Measurements from ENCODE around the gene SLC26A1.

The SLC26A1 gene

DNA sequence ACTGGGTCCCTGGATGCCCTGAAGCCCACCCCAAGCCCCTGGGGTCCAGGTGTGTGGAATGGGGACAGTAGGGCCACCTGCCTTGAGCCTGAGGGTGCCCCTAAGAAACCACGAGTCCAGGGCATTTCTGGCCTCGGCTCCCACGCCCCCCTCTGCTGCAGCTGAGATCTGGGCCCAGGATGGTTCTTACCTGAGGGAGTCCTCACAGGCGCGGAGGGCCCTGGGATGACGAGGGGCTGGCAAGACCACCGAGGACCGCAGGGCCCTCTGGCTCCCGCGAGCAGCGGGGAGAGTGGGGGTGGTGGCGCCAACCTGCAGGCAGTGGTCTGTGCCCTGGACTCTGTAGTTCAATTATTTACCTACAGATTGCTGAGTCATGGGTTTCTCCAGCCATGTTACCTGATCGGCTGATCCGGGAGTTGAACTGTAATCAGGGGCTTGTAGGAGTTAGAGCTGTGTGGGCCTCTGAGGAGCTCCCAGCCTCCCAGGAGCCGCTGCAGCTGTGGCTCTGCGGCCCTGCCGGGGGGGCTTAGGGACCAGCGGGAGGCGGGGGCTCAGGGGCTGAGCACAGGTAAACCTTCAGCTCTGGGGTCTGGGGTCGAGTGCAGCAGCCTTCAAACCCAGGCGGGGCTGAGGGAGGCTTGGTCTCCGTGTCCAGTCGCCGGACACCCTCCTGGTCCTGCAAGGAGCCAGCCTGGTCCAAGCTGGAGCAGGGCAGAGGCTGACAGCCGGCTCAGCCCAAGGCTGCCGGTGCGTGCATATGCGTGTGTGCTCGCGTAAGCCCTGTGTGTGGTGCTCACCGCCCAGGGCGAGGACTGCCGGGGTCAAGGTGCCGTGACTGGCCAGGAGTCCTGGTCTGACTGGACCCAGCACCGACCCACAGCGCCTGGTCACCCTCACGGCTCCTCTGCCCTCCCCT, at the start of gene SLC26A1:
Gene SLC26A1, minus strand, starts transcription at position 294 of the 919 bp plus-strand sequence. CDS start 1,701 bp downstream, outside the sequence.
- no peak for DNase-seq

- DNase-seq, result no peak
Measured at GRCh38 chr4:1042352-1043055, 49.3 kb upstream of the SLC26A1 start.

DNA sequence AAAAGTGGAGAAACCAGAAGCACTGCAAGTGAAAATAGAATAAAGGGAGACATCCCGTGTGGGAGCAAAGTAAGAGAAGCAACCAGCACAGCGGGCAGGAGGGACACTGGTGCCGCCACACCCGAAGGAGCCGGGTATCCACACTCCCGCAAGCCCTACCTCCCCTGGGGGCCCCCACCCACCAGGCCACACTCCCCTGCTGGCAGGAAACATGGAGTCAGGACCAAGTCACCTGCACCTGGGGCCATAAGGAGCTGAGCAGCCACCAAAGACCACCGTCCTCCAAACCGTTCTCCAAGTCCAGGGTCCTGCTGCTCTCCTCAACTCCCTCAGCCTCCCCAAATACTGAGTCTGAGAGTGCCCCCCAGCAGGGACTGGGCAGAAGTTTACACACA, 48.7 kb upstream of the SLC26A1 start:
- DNase-seq, result no peak

DNA sequence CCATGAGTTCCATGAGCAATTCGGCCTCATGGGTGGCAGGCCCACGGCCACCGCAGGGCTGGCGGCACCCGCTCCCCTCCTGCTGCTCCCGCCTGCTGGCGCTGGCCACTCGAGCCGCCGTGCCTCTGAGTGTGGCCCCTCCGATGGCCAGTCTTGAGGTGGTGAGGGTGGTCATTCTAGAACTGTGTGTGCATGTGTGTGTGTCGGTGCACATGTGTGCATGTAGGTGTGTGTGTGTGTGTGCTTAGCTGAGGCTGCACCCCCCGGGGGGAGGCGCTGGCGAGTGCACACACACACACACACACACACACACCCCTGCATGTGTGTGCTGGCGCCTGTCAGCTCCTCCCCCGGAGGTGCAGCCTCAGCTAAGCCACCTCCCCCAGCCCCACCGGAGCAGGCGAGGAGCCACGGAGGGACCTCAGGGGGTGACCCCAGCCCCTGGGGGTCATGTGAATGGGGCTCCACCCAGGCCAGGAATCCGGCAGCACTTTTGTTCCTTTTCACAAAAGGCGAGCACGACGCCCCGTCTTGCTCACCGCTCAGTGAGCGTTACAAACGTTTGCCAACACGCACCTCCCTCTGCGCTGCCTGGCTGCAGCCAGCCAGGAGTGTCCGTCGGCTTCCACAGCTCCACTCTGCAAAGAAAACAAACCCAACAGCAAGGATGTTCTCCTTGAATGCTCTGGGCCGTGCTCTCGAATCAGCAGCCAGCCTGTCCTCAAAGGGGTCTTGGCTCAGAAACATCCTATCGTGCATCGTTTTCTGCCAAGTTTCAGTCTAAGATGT, 48.1 kb upstream of the SLC26A1 start:
- no peak for DNase-seq

DNA sequence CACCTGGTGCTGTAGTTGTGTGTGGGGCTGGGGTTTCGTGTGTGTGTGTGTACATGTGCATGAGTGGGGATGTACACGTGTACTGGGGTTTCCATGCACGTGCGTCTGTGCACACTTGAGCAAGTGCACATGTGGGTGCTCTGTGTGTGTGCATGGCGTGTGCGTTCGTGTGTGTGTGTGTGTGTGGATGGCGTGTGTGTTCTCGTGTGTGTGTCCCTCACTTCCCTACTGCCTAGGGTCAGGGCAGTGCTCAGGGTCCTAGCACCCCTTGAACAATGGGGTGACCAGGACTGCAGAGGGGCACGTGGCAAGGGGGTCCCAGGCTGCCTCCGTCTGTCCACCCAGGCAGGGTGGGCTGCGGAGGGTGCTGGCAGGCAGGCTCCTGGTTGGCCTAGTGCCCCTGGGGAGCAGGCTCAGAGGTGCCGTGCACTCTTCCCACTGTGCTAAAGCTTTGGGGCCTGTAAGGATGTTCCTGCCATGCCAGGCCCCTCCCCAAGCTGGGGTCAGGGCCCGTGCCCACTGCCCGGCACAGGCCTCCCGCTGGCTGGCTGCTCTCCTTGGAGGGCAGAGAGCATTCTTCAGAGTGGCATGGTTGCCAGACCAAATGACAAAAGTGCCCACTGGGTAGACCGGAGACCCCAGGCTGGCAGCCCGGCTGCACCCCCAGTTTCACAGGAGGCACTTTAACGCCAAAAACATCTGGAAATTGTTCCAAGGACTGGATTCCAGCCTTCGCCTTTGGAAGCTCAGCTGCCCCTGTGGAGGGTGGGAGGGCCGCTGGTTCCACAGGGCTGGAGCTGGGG, 47.3 kb upstream of the SLC26A1 start:
- DNase-seq, result no peak

DNA sequence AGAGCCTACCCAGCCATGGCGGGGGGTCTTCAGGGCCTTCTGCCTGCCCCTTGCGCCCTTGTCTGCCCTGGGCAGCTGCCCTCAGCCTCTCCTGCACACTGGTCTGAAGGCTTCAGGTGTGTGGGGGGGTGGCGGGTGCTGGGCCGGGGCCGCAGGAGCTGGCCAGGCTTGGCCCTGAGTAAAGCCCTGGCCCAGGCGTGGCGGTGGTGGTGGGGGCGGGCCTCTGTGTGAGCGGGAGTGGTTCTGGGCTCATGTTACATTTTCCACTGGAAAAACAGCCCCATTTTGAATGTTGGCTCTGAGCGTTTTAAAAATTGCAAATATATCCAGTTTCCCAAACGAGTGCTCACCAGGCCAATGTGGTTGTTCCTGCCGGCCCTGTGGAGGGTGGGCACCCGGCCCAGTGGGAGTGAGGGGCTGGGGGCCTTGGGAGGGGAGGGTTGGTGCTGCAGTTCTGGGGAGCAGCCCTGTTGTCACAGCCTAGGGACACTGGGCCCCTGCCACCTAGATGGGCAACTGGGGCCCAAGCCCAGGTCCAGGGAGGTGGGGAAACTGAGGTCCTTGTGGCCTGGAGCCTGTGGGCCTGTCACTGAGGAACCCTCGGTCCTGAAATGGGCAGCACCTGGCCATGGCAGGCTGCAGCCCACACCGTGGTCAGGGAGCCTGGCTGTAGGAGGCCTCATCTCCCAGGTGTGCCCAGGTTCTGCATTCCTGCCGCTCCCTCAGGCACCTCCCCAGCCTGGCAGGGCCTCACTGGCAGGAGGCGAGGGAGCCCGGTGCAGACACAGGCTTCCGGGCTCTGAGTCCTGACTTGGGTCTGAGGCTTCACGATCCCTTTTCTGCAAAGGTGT, 46.5 kb upstream of the SLC26A1 start:
- no peak for DNase-seq

DNA sequence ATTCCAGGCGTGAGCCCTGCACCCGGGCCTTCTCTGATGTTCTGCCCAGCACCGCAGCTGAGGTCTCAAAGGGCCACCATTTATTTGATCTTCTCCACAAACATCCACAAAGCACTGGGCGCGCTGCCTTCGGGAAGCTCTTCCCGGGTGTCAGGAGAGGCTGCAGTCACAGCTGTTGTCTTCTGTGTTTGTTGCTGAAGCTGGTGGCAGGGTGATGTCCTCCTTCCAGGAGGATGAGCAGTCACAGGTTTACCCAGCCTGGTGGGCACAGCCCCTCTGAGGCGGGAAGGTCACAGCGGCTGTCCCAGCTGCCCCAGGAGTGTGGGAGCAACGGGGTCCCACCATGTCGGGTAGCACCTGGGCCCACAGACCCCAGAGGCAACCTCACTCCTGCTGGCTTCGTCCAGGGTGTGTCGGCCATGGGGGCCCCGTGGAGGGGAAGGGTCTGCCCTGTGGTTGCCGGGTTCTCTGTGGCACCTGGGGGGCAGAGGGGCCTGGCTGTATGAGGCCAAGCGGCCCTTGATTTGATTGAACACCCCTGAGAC, 45.8 kb upstream of the SLC26A1 start:
- no peak for DNase-seq

DNA sequence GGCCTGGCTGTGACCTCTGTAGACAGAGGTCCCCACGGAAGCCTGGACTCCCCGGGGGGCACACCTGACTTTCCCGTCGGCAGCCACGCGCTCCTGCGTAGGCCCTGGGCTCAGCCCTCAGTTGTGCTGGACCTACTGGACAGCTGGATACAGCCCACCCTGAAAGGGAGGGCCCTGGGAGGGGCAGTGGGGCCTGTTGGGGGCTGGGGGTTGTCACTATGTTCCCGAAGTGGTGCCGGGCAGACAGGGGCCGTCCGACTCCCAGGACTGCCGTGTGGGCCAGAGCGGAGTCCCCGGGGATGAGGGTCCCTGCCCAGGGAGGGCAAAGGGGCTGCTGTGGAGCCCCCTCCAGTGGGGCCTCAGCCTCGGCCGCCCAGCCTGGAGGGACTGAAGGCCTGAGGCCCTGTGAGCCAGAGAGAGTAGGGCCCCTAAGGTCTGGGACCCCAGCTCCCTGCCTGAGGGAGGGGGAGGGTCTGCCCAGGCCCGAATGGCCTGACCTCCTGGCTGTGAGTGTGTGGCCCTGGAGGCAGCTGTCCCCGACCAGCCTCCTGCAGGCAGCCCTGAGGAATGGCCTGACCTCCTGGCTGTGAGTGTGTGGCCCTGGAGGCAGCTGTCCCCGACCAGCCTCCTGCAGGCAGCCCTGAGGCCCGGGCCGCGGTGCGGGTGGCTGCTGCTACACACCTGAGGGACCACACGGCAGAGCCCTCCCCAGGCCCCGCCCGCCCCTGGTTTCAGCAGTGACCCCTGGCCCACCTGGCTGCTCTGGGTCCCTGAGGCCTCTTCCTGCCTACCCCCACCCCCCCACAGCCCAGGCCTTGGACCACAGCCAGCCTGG, 44.0 kb upstream of the SLC26A1 start:
- no peak for DNase-seq

- no peak for DNase-seq
Measured at GRCh38 chr4:1036095-1036494, 42.9 kb upstream of the SLC26A1 start.

GRCh38 chr4:1035510-1035909, 42.3 kb upstream of the SLC26A1 start:
- no peak for DNase-seq

DNA sequence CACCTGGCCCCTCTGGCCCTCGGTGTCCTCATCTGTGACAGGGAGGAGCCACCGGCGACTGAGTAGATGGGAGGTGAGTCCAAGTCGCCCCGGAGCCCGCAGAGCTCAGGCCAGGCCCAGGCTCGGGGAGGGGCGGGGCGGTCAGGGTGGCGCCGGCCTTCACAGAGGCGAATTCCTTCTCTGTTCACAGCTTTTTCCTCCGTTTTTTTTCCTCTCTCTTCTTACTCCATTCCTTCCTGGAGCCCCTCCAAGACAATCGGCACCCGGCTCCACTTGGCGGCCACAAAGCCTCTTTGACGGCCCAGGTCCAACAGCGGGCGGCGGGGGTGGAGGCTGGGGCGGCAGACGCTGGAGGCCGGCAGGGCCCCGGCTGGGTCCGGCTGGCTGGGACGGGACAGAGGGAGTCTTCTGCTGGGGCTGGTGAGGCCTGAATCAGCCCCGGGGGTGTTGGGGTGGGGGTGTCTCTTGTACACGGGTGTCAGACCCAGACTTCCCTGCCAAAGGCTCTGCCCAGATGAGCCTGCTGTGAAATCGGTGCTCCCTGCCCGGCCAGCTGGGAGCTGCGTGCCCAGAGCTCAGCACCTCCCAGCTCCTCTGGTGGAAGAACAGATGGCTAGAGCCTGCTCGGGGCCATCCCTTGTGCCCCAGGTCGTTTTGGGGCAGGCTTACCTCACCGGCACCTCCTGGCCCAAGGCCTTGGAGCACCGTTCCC, 40.8 kb upstream of the SLC26A1 start:
- no peak for DNase-seq

GRCh38 chr4:1032861-1033260, 39.7 kb upstream of the SLC26A1 start:
- DNase-seq, result no peak

GRCh38 chr4:1031956-1032795, 39.0 kb upstream of the SLC26A1 start:
- no peak for DNase-seq

DNA sequence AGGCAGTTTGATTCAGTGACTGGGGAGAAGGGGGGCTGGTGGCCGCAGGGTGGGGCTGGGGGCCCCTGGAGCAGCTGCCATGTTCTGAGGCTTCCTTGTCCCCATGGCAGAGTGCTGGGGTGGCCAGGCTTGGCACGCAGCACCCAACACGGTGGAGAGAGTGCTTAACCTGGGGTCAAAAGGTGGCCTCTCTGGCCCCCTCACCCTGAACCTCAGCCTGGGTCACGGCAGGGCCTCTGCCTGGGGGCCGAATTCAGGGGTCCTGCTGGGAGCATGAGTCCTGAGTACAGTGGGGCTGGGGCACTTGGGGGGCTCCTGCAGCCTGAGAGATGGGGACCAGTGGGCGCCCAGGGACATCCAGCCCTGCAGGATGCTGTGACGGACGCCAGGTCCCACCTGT, 38.1 kb upstream of the SLC26A1 start:
- no peak for DNase-seq

DNA sequence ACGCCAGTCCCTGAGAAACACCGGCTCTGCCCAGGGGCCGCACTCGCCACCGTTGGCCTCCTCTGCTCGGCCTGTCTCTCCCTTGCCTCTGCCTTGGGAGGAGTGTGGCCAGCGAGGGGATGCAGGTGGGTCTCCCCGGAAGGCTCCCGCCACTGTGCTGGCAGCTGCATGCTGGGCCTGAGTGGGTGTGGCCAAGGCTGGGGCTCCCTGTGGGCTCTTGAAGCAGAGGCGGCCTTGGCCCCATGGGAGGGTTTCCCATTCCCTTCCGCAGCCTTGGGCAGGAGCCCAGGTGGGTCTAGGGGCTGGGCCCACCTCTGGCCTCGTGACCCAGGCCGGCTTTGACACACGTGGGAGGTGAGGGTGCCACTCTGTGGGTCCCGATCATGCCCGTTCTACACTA, 37.4 kb upstream of the SLC26A1 start:
- DNase-seq, result no peak

- DNase-seq, result no peak
Measured at GRCh38 chr4:1030031-1030430, 36.8 kb upstream of the SLC26A1 start.

DNA sequence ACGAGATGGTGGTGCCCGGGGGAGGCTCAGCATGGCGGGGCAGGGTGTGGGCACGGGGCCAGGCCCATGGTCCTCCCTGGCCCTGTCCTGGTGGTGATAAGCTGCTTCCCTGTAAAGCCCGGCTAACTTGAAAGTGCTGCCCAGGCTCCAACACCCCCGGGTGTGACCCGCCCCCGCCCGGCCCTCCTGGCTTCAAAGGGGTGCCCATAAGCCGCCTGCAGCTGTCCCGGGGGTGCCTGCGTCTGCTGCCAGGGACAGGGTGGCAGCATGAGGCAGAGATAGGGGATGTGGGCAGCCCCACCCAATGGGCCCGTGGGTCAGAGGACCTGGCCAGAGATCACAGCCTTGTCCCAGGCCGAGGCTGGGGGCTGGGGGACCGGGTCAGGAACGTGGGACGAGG, 36.3 kb upstream of the SLC26A1 start:
- no peak for DNase-seq

GRCh38 chr4:1028574-1029220, 35.5 kb upstream of the SLC26A1 start:
- DNase-seq, result no peak

Measured in activated CD4-positive, alpha-beta T cell treated with anti-CD3 and anti-CD28 coated beads, Interleukin-2, amount 50 U/mL, for 1 hour (primary cell).